ENCODE measurements around the gene PROX1.

Gene PROX1

DNA sequence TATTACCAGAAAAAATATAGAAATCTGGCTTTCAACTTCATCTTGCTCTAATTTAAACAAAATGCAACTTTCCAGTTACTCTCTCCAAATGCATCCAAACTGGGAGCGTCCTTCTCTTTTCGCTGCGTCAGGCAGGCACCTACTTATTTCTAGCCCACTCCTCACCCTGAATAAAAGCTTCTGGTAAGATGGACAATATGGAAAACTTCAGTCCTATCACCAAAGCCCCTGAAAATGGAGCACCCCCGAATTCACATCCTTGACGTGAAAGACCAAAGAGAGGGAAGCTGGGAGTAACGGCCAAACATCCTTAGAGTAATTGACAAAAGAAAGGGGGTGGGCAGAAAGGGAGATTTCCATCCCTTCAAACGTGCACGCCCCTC lies 5.5 kb upstream of the PROX1 start:
- no peak for DNase-seq

DNA sequence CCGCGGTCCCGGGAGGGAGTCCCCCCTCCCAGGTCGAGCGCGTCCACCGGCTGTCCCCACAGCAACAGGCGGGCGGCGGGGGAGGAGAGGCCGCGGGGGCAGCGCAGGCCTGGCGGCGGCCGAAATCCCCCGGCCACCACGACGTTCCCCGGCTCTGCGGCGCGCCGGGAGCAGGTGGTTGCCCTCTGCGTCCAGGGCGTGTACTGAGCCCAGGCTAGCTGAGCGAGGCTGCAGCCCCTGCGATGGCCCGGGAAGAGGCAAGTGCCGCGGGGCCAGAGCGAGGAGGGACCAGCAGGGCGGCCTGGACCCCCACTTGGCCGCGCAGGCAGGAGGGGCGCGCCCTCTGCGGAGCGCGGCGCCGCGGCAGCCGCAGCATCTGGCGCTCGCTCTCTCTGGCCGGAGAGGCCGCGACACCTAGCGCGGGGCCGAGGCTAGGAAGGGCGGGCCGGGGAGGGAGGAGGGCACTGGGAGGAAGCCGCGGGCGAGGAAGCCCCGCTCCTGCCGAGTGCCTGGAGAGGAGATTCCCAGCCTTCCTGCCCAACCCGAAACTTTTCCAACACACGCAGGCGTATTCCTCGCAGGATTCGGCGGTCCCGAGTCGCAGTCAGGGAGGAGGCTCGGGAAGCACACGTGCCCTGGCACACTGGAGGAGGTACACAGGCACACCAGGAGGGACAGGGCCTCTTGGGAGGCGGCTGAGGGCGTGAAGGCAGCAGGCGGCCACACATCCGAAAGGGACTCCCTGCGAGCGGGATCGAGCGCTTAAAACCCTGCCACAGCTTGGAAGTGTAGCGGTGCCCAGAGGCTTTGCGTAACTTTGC lies 4.9 kb upstream of the PROX1 start:
- DNase-seq = no peak

DNA sequence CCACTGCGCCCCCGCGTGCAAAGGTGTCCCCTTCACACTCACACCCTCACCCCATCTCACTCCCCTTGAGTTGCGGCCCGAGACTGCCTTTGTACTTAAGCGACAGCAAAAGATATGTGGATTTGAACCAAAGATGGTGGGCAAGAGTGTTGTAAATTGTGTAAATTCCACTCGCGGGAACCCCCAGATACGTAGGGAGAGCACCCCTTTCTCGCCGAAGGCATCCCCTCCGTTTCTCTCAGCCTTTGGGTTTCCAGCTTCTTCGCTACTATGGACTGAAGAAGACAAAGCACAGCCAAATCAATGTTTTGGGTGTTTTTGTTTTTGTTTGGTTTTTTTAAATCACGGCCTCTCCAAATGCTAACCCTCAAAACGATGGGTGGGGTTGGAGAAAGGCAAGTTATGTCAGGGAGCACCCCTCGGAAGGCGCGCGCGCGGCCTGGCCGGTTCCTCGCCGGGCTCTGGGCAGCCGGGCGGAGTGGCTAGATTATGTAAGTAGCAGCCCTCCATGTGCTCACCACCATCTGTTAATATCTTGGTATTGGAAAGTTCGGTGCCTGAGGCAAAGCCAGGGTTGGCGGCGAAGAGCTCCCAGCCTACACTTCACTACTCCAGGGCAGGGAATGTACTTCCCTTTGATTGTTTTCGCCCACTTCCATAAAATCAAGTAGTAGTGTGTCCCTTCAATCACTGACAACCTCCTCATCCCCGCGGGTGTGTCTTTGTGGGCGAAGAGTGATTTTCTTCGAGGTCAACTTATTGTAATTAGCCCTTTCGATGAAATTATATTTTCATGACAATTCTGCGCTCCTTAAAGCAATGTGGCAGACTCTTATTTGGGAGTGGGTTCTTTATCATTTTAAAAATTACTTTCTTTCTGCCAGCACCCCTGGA lies 4.0 kb upstream of the PROX1 start:
- no peak for DNase-seq

DNA sequence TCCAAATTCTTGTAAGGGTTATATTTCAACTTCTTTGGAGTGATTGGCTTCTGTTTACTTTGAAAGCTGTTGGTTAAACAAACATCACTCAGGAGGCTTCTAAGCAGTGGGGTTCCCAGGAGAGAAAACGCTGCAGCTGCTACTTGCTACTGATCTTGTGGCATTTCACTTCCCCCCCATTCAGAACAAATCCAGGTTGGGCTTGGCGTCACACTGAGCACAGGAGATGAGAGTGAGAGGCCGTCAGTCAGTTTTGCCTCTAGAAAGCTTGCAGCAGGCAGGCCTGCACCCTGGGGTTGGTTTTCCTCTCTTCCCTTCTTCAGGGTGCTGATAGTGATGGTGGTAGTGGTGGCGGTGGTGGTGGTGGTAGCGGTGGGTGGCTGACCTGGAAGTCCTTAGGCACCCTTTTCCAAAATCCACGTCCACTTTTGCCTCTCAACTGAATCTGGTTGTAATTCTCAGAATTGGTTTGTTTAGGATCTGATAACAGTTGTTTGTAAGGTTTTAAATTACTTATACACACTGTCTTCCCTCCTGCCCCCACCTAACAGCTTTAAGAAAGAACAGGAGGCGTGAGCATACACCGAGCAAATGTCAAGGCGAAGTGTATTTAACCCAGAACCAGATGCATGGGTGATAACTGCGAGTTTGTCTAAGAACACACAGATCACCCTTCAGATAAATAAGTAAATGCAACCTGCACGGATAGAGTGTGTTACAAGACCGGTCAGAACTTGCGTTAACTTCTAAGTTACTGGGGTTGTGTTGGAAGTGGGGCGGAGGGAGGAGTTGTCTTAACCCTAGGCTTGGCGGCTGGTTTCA lies 3.2 kb upstream of the PROX1 start:
- no peak for DNase-seq

DNA sequence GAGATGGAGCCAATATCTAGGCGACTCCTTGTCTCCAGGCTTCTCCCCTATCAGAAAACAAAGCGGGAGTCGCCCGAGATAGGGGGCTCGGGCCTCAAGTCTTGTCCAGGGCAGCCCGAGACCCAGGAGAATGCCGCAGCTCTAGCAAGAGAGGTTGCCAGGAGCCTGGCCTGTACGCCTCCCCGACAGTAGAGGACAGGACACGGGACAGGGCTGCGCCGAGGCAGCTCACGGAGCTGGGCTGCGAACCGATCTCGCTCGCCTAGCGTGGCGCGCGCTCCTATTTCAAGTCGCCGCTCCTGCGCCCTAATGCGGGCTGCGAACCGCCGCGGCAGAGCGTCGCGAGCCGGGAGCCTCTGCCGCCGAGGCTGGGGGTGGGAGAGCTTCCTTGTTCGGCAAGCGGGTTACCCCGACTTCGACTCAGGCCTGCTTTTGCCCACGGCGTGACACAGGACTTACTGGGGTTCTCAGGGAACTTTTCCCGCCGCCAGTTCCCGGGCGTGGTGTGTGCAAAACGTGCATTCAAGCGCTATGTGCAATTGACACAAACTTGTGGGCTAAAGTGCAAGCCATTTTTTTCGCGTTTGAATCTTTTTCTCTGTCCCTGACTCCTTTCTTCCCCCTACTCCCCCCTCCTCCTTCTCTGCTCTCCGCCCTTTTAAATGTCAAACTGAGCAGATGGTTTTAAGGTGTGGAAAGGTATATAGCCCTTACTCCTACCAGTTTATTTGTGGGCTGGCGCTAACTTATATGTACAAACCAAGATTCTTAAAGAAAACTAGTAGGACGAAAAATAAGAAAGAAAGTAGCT lies 2.4 kb upstream of the PROX1 start:
- no peak for DNase-seq

DNA sequence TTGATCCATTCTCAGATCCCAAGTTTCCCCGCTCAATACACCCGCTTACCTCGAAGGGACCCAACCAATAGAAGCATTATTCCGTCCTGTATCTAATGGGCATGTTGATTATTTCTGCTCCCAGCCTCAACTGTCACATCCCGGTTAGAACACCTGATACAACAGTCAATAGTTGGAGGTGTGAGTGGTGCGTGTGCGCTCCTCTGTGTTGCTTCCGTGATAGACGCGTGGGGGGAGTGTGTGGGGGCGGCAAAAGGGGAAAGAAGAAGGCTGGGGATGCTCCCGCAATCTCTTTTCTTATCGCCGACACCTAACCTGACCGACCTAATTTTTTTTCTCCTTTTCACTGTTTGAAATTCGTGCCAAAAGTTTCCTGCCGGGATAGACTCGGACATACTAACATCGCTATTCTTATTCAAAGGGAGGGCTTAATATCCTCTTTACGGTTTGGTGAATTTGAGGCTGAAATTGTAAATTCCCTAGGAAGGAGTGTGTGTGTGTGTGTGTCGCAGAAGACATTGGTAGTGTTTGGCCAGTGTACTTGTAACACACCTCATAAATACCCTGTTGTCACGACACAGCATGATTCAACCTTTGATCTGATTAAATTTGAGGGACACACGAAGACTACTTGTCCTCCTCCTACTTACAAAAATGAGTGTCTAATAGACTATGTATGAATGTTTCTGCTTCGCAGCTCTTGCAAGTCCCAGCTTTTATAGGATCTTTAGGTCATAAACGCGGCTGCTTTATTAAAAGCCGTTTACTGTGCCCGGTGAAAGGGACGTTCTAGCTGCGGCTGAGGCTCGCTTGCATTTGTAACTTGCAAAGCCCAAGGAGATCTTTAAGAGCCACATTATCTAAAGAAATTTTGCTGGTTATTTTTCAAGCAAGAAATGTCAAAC lies 1.5 kb upstream of the PROX1 start:
- DNase-seq = no peak

DNA sequence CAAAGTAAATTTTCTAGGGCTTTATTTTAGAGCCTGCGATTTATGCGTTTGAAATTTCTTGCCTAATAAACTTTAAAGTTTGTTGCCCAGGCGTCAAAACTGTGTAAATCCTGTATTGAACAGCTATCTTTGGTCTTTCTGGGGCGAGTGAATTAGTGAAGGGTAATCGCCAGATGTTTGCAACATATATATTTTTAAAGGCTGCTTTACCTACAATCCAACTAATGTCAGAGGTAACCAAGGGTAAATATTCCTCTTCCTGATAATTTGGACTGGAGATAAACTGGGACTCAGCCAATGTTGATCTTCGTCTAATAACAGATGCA lies 885 bp upstream of the PROX1 start:
- DNase-seq = no peak

DNA sequence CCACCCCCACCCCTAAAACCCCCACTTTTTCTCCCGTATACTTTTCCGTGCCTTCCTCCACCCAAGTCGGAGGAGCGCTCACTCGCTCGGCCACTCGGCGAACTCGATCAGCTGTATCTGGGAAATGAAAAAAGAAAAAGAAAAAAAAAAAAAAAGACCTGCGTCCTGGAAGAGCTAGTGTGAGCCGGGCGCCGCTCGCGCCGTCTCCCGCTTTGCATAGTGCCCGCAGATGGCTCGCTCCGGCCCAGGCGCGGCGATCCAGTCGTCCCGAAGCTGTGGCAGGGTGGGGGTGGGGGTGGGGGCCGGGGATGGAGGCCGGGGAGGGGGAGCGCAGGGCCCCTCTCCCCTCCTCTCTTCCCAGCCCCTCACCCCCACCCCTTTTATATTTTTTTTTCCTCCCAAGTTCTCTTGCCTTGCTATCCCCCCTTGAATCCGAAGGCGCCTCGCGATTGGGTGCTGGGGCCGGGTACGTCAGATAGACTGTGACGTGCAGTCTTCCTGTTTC lies 299 bp upstream of the PROX1 start:
- DNase-seq = peak; percentile 23

DNA sequence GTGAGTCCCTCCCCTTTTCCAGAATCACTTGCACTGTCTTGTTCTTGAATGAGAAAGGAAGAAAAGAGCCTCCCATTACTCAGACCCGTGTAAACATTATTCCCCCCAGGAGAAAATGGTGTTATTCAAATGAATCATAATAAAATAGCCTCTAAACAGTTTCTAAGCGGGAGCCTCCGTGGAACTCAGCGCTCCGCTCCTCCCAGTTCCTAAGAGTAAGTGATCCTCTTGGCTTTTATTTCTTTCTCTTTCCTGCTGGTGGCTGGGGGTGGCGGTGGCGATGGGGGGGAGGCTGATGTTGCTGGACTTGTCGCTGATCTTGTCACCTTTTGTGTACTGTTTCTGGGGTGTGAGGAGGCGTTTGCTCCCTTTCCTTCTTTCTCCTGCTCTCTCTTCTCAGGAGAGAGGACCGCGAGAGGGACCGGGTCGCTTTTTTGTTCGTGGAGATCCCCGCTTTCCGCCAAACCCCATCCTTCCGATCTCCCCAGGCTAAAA lies 781 bp downstream of the PROX1 start:
- no peak for DNase-seq

DNA sequence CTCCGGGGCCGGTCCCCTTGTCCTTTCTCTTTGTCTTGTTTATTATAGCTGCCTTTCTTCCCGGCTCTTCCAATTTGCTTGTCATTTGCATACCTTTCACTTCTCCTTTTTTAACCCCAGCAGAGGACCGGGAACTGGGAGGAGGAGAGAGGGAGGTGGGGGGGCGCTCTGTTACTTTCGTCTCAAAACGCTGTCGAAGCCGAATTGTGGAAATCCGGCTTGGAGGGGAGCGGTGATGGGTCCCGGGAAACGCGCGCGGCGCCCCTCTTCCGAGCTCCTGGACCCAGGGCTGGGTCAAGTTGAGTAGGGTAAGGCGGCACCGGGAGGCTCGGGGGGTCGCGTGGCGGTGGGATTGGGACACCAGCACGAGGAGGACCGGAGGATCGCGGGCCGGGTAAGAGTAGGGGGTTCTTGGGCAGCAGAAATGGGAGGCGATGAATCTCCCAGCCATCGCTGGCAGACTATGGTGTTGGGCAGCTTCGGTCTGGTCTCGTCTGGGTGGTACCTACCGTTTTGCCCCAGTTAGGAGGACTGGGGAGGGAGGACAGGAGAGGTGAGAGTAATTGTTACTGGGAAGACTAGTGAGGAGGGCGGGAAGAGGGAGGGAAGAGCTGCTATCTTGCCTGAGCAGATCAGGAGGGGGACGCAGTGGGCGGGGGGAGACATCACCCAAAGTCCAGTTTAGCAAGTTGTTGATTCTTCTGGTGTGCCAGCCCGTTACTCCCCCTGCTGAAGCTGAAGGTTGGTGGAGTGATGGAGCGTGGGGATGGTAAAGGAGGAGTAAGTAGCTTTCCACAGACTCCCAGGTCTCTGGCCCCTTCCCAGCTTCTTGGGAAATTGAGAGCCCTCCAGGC lies 1.5 kb downstream of the PROX1 start:
- no peak for DNase-seq

DNA sequence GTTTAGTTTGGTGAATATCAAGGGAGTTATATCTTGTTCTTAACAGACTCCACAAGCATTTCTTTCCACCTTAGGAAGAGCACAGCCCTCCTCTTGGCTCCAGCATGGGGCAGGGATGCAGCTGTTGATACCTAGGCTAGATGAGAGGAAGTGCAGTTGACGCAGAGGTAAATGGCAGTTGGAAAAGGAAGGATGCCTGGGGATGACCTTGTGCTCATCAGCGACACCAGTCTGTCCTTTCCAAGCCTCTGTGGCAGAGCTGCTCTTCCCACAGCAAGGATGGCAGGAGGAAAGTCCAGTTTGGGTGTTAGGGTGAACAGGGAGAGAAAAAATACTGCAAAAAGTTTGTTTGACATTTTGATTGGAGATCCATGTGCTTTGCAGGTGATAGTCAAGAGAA lies 6.2 kb downstream of the PROX1 start:
- no peak for DNase-seq

DNA sequence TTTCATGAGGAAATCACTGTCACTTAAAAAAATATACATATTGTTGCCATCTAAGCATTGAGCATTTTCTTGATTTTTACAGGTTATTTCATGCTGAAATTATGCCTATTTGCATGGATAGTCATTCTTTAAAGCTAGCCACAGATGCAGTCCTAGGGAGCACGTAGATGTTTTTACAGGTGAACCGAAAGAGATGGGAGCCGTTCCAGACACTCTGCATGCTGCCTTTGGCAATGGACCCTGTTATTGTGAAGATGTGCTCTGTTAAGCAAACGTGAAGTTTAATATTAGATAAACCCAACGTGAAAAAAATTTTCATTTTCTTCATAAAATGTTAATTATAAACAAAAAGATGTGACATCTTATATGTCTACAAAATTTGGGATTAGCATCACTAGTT lies 7.1 kb downstream of the PROX1 start:
- no peak for DNase-seq

DNA sequence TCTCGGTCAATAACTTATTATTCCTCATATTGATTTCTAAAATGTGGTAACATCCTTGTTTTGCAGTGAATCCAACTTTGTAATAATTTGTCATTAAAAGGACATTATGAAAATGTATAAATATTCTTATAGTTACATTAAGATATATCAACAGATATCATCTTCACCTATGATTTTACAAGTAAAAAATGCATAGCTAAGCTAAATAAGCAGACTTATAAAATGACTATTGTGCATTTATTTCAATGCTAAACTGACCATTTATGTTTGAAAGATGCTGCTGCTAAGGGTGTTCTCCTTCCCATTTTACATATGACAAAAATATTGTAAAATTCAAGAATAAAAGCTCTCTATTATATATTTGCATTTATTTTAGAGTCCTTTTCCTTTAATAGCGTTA lies 7.8 kb downstream of the PROX1 start:
- no peak for DNase-seq

DNA sequence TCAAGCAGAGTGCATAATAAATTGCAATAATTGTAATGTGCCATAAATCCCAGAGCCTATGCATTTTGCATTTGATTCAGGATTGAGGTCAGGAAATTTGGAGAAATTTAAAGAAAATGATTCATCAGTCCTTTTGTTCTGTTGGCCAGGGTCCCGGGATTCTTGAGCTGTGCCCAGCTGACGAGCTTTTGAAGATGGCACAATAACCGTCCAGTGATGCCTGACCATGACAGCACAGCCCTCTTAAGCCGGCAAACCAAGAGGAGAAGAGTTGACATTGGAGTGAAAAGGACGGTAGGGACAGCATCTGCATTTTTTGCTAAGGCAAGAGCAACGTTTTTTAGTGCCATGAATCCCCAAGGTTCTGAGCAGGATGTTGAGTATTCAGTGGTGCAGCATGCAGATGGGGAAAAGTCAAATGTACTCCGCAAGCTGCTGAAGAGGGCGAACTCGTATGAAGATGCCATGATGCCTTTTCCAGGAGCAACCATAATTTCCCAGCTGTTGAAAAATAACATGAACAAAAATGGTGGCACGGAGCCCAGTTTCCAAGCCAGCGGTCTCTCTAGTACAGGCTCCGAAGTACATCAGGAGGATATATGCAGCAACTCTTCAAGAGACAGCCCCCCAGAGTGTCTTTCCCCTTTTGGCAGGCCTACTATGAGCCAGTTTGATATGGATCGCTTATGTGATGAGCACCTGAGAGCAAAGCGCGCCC lies 8.7 kb downstream of the PROX1 start:
- DNase-seq = no peak

DNA sequence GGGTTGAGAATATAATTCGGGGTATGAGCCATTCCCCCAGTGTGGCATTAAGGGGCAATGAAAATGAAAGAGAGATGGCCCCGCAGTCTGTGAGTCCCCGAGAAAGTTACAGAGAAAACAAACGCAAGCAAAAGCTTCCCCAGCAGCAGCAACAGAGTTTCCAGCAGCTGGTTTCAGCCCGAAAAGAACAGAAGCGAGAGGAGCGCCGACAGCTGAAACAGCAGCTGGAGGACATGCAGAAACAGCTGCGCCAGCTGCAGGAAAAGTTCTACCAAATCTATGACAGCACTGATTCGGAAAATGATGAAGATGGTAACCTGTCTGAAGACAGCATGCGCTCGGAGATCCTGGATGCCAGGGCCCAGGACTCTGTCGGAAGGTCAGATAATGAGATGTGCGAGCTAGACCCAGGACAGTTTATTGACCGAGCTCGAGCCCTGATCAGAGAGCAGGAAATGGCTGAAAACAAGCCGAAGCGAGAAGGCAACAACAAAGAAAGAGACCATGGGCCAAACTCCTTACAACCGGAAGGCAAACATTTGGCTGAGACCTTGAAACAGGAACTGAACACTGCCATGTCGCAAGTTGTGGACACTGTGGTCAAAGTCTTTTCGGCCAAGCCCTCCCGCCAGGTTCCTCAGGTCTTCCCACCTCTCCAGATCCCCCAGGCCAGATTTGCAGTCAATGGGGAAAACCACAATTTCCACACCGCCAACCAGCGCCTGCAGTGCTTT lies 9.4 kb downstream of the PROX1 start:
- no peak for DNase-seq

DNA sequence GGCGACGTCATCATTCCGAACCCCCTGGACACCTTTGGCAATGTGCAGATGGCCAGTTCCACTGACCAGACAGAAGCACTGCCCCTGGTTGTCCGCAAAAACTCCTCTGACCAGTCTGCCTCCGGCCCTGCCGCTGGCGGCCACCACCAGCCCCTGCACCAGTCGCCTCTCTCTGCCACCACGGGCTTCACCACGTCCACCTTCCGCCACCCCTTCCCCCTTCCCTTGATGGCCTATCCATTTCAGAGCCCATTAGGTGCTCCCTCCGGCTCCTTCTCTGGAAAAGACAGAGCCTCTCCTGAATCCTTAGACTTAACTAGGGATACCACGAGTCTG lies 10.0 kb downstream of the PROX1 start:
- no peak for DNase-seq

DNA sequence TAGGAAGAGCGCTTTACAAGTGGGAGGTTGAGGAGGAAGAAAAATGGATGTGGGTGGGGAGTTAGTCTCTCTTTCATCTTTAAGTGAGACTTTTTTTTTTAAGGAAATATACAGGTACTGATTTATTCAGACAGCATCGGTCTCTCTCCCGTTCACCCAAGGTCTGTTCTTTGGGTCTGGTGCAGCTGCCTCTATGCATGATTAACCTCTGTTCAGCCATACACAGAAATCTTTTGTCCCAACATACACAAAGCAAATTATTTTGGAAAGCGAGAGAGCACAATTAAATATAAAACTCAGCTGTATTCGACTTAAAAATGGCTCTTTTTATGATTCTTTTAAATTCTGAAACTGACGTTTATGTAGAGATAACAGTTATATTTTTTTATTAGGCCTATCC lies 11.0 kb downstream of the PROX1 start:
- no peak for DNase-seq

DNA sequence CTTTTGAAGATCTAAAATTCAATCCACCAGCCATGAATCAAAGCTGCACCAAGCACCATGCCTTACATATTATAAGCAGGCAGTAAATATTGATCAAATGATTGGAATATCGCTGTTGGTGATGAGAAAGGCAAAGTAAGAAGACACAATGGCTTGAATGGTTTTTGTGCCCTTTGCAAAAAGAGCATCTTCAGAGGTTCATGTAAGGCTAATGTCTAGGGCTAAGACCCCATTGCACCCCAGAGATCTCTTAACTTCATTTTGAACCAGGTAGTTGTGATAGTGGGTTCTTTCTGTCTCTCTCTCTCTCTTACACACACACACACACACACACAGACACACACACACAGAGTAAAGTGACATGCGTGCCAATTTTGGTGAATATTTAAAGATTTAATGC lies 12.0 kb downstream of the PROX1 start:
- no peak for DNase-seq

DNA sequence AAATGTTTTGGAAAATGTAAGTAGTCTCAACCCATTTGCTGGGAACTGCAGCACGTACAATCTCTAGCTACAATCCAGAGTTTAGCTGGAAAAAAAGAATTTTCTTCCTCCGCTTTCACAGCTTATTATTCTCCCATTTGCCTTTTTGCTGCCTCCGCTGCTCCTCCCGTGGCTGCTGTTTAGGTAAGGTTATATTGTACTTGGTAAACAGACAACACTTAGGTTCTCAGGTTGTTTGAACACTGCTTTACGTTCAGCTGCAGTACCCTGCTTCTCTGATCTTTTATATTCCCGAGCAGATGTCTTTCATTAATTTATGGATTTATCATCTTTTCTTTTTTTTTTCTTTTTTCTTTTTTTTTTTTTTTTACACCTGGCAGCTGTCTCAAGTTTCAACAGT lies 14.3 kb downstream of the PROX1 start:
- no peak for DNase-seq
